CD4-positive, CD25-positive, alpha-beta regulatory T cell (primary cell): ENCODE data around the gene NAALADL2. TPM values are rescaled to one million over a fixed set of nuclear protein-coding genes. Genes with fewer than 3 reads are reported as not detected.

ENCODE experiments used
- ATAC-seq, 2 donors: fragments of 150-1000 bp; cut with Tn5 transposase; one replicate each; pipeline ENCODE4 v1.10.0; 2021; ENCODE audit warnings: low read depth in 2 of 2, moderate number of reproducible peaks in 2 of 2, moderate library complexity in 1 of 2
- DNase-seq, 3 donors: peaks; one replicate each; pipeline versions ENCODE4 v3.0.0 to v3.0.0-alpha.2; 2012 to 2022; ENCODE audit warnings: mixed read lengths in 1 of 3
- H3K27ac ChIP-seq: one replicate; pipeline ENCODE4 v1.7.0; 2013; ENCODE audit warnings: mild to moderate bottlenecking, low read length; ENCODE audit not compliant: insufficient read depth, poor library complexity, severe bottlenecking
- H3K27me3 ChIP-seq: one replicate; pipeline ENCODE4 v1.7.0; 2013; ENCODE audit warnings: low read length; ENCODE audit not compliant: control insufficient read depth, insufficient read depth
- H3K36me3 ChIP-seq: one replicate; pipeline ENCODE4 v1.7.0; 2013; ENCODE audit warnings: mild to moderate bottlenecking, low read length, moderate library complexity; ENCODE audit not compliant: control insufficient read depth, insufficient read depth
- H3K4me1 ChIP-seq: 2 replicates; pipeline ENCODE4 v1.7.0; 2013; ENCODE audit warnings: mild to moderate bottlenecking, low read length; ENCODE audit not compliant: insufficient read depth, control insufficient read depth, poor library complexity, severe bottlenecking
- H3K4me3 ChIP-seq: one replicate; pipeline ENCODE4 v1.7.0; 2013; ENCODE audit warnings: low read depth, mild to moderate bottlenecking, low read length, moderate library complexity
- H3K9me3 ChIP-seq, 2 experiments: 1 replicate in 1 of 2; 2 replicates in 1 of 2; pipeline ENCODE4 v1.7.0; 2013; ENCODE audit warnings: low read length in 2 of 2, mild to moderate bottlenecking in 1 of 2, moderate library complexity in 1 of 2; ENCODE audit not compliant: control insufficient read depth in 2 of 2
- H3K27ac Mint-ChIP-seq, 3 donors: one replicate each; pipeline ENCODE4 v1.8.0; 2020 to 2022; ENCODE audit warnings: mild to moderate bottlenecking in 3 of 3, mixed read lengths in 3 of 3, moderate library complexity in 2 of 3
- H3K27me3 Mint-ChIP-seq: one replicate; pipeline ENCODE4 v1.8.0; 2022; ENCODE audit warnings: mild to moderate bottlenecking, mixed read lengths
- H3K36me3 Mint-ChIP-seq: one replicate; pipeline ENCODE4 v1.8.0; 2020; ENCODE audit warnings: mixed read lengths
- H3K4me1 Mint-ChIP-seq, 4 donors: one replicate each; pipeline ENCODE4 v1.8.0; 2020 to 2022; ENCODE audit warnings: mixed read lengths in 4 of 4, mild to moderate bottlenecking in 1 of 4
- H3K4me3 Mint-ChIP-seq, 4 donors: one replicate each; pipeline ENCODE4 v1.8.0; 2020 to 2022; ENCODE audit warnings: mild to moderate bottlenecking in 4 of 4, mixed read lengths in 4 of 4, moderate library complexity in 3 of 4
- H3K9me3 Mint-ChIP-seq, 7 donors: one replicate each; pipeline ENCODE4 v1.8.0; 2020 to 2022; ENCODE audit warnings: mixed read lengths in 7 of 7, mild to moderate bottlenecking in 3 of 7, moderate library complexity in 2 of 7
- polyA plus RNA-seq, 4 donors: library from polyadenylated mRNA; unstranded; fragments of 300-500 nt; fragmentation: Illumina TruSeq; gene quantifications; one replicate each; pipeline ENCODE4 v1.2.3, GENCODE V29; 2021
- total RNA-seq: library from RNA; stranded (reverse); gene quantifications from one replicate; pipeline ENCODE4 v1.2.3, GENCODE V29; 2022

NAALADL2 gene
- total and polyA plus RNA-seq, 5 donors from 2014 or later: not detected

DNA sequence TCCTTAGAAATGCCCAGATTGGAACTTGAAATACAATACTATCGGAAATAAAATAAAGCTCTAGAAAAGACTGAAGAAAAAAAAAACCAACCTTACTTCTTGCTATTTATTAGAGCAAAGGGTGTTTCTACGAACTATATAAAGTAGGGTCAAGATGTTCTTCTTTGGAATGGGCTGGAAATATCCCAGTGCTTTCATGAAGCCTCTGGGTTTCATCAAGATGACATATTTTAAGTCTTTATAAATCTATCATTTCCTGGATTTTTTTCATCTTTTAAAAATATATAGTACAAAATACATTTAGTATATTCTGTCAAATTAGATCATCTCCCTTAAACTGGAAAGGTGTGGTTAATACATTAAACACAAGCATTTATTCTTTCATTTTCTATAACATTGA, 978.8 kb downstream of the NAALADL2 start:
- no peaks in the 10 kb centered on the region for H3K36me3 Mint-ChIP-seq
- Histone ChIP-seq H3K4me3 (no peak overlapping the region), H3K4me1 (no peaks in the 10 kb centered on the region), H3K9me3 (no peaks in the 10 kb centered on the region), H3K27ac (no peak overlapping the region), H3K36me3 (no peaks in the 10 kb centered on the region), H3K27me3 (no peaks in the 10 kb centered on the region)
- ATAC-seq (no peak), DNase-seq (no peak)
- H3K27me3 Mint-ChIP-seq: no peaks in the 10 kb centered on the region
- H3K27ac Mint-ChIP-seq: no peak overlapping the region
- H3K4me1 Mint-ChIP-seq: no peaks in the 10 kb centered on the region
- H3K4me3 Mint-ChIP-seq: no peak overlapping the region
- H3K9me3 Mint-ChIP-seq: peaks cover 1 to 10% (median 3%) of the 10 kb centered on the region in 7 donors

DNA sequence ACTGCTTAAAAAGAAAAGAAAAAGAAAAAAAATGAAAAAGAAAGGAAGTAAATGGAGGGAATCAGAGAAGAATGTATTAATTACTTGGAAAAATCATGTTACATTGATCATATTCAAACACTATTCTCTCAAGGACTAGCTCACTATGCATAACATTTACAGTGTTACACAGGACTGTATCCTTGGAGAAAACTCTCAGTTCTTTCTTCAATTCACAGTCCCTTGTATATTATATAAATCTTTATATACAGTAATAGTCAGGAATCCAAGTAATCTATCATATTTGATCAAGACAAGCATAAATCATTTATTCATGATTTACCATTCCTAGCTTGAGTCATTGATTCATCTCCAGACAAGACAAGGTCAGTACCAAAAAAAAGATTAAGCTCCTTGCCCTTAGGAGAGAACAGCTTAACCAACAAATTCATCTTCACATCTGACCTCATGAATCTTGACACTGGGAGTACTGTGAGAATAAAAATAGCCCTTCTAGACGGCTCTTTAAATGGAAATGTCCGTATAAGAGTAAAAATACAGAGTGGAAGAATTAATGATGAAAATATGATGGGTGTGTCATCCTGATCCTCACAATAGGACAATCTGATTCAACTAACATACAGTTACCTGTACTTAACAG, 980.4 kb downstream of the NAALADL2 start:
- H3K27ac Mint-ChIP-seq: no peak overlapping the region
- H3K4me3 Mint-ChIP-seq: no peak overlapping the region
- no peaks in the 10 kb centered on the region for H3K4me1 Mint-ChIP-seq
- no peak for DNase-seq
- Histone ChIP-seq H3K27me3 (no peaks in the 10 kb centered on the region), H3K4me1 (no peaks in the 10 kb centered on the region), H3K9me3 (no peaks in the 10 kb centered on the region), H3K4me3 (no peak overlapping the region), H3K36me3 (no peaks in the 10 kb centered on the region), H3K27ac (no peak overlapping the region)
- no peaks in the 10 kb centered on the region for H3K36me3 Mint-ChIP-seq
- no peaks in the 10 kb centered on the region for H3K27me3 Mint-ChIP-seq
- H3K9me3 Mint-ChIP-seq: peaks cover 2 to 13% (median 4%) of the 10 kb centered on the region in 7 donors
- ATAC-seq: no peak

DNA sequence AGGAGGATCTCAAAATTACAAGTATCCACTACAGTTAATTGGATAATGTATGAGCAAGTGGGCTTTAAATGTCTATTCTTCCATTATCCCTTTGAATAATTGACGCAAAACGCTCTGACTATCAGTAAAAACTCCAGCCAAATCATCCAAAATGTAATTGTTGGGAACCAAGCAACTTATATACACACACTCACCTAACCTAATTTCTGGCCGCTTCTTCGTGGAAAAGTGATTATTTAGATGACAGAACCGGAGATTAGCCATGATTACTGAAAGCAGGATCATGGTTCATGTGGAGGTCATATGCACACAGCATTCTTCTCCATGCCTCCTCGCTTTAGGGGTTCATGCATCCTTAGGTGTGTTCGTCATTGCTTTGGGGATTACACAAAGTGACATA, 992.4 kb downstream of the NAALADL2 start:
- no peak overlapping the region for H3K27ac ChIP-seq
- ATAC-seq (no peak), DNase-seq (no peak)
- H3K4me3 ChIP-seq: no peak overlapping the region
- H3K36me3 Mint-ChIP-seq: no peaks in the 10 kb centered on the region
- no peak overlapping the region for H3K27ac Mint-ChIP-seq
- H3K9me3 ChIP-seq: no peaks in the 10 kb centered on the region
- H3K36me3 ChIP-seq: no peaks in the 10 kb centered on the region
- H3K27me3 ChIP-seq: no peaks in the 10 kb centered on the region
- no peaks in the 10 kb centered on the region for H3K4me1 ChIP-seq
- H3K4me3 Mint-ChIP-seq: no peak overlapping the region
- H3K9me3 Mint-ChIP-seq: peaks cover 0 to 3% (median 0%) of the 10 kb centered on the region in 7 donors
- no peaks in the 10 kb centered on the region for H3K27me3 Mint-ChIP-seq
- no peaks in the 10 kb centered on the region for H3K4me1 Mint-ChIP-seq

DNA sequence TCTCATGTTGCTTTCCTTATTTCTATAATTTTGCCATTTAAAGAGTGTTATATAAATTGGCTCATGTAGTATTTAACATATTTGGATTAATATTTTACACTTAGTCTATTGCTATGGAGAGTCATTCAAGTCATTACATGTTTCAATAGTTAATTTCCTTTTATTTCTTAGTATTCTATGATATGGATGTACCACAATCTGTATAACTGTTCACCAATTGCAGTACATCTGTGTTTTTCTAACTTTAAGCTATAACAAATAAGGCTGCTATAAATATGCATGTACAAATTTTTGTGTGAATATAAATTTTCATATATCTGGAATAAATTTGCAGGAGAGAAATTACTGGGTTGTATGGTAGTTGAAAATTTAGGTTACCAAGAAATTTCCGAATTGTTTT, 993.4 kb downstream of the NAALADL2 start:
- H3K4me3 ChIP-seq: no peak overlapping the region
- H3K27me3 ChIP-seq: no peaks in the 10 kb centered on the region
- H3K36me3 ChIP-seq: no peaks in the 10 kb centered on the region
- H3K4me1 ChIP-seq: no peaks in the 10 kb centered on the region
- no peak overlapping the region for H3K4me3 Mint-ChIP-seq
- ATAC-seq (no peak), DNase-seq (no peak)
- no peaks in the 10 kb centered on the region for H3K27me3 Mint-ChIP-seq
- H3K9me3 ChIP-seq: no peaks in the 10 kb centered on the region
- no peak overlapping the region for H3K27ac ChIP-seq
- no peaks in the 10 kb centered on the region for H3K4me1 Mint-ChIP-seq
- no peak overlapping the region for H3K27ac Mint-ChIP-seq
- H3K9me3 Mint-ChIP-seq: peaks cover 0 to 7% (median 2%) of the 10 kb centered on the region in 7 donors
- no peaks in the 10 kb centered on the region for H3K36me3 Mint-ChIP-seq

DNA sequence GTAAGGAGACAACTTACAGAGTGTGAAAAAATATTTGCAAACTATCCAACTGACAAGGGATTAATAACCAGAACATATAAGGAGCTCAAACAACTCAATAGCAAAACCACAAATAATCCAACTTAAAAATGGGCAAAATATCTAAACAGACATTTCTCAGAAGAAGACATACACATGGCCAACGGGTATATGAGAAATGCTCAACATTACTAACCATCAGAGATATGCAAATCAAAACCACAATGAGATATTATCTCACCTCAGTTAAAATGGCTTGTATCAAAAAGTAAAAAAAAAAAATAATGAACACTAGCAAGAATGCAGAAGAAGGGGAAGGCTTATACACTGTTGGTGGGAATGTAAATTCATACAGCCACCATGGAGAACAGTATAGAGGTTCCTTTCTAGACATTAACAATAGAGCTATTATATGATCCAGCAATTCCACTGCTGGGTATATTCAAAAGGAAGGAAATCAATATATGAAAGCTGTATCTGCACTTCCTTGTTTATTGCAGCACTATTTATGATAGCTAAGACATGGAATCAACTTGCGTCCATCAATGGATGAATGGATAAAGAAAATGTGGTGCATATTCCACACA, 998.6 kb downstream of the NAALADL2 start:
- H3K36me3 ChIP-seq: no peaks in the 10 kb centered on the region
- no peak for DNase-seq

More for the DNA sequence above, 998.6 kb downstream of the NAALADL2 start:
- H3K9me3 Mint-ChIP-seq: peaks cover 0 to 13% (median 1%) of the 10 kb centered on the region in 7 donors
- H3K27ac ChIP-seq: no peak overlapping the region
- ATAC-seq: no peak
- no peaks in the 10 kb centered on the region for H3K36me3 Mint-ChIP-seq
- no peak overlapping the region for H3K4me3 ChIP-seq
- no peaks in the 10 kb centered on the region for H3K27me3 Mint-ChIP-seq
- H3K9me3 ChIP-seq: no peaks in the 10 kb centered on the region
- H3K27ac Mint-ChIP-seq: no peak overlapping the region
- H3K4me1 ChIP-seq: no peaks in the 10 kb centered on the region
- H3K27me3 ChIP-seq: no peaks in the 10 kb centered on the region
- H3K4me3 Mint-ChIP-seq: no peak overlapping the region
- no peaks in the 10 kb centered on the region for H3K4me1 Mint-ChIP-seq
